Spleen (tissue), 7 donors: ENCODE measurements around the gene TMEM35B.
"Not testable (repeated sequence)": the region's sequence is repeated elsewhere in the genome, so short reads cannot be mapped to it uniquely, and the experiment has no call there.

Experiments
- POLR2A ChIP-seq, 3 donors: fragments of 450-650 bp; IDR thresholded peaks; one replicate each; pipeline ENCODE4 v1.5.1; 2017; ENCODE audit warnings: antibody characterized with exemption in 3 of 3, mild to moderate bottlenecking in 1 of 3
- POLR2AphosphoS5 ChIP-seq, 3 donors: sonication (generic); formaldehyde crosslinking; IDR thresholded peaks; one replicate each; pipeline ENCODE4 v1.5.1; 2017; ENCODE audit warnings: antibody characterized with exemption in 3 of 3
- TF ChIP-seq, protein P1 (sequence below), 11 experiments: fragments of 200-600 bp in 7 of 11; fragments of 450-650 bp in 4 of 11; sonication (generic) in 4 of 11; IDR thresholded peaks in 8 of 11; conservative IDR thresholded peaks in 3 of 11; 1 replicate in 7 of 11; 2 replicates in 4 of 11; pipeline versions ENCODE4 v1.4.0 to v1.8.0; 2016 to 2021; ENCODE audit warnings: antibody characterized with exemption in 11 of 11, inconsistent platforms in 4 of 11, mild to moderate bottlenecking in 1 of 11
- donor health status: DM: no; HTN: no; CAD: no; lungs with moderate emphysema.
- donor health status: DM: no; HTN: no; CAD: no.
- donor health status: DM: no; HTN: no; CAD: no.

DNA sequence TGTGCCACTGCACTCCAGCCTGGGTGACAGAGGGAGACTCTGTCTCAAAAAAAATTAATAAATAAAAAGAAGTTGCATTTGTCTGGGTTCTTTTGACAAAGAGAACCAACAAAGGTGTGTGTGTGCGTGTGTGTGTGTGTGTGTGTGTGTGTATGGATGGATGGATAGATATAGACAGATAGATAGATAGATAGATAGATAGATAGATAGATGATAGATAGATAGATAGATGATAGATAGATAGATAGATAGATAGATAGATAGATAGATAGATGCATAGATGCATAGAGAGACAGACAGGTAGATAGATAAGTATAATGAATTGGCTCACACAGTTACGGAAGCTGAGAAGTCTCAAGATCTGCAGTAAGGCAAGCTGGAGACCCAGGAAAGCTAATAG is 43.3 kb downstream of the TMEM35B start:
- TF ChIP-seq, protein P1, sequence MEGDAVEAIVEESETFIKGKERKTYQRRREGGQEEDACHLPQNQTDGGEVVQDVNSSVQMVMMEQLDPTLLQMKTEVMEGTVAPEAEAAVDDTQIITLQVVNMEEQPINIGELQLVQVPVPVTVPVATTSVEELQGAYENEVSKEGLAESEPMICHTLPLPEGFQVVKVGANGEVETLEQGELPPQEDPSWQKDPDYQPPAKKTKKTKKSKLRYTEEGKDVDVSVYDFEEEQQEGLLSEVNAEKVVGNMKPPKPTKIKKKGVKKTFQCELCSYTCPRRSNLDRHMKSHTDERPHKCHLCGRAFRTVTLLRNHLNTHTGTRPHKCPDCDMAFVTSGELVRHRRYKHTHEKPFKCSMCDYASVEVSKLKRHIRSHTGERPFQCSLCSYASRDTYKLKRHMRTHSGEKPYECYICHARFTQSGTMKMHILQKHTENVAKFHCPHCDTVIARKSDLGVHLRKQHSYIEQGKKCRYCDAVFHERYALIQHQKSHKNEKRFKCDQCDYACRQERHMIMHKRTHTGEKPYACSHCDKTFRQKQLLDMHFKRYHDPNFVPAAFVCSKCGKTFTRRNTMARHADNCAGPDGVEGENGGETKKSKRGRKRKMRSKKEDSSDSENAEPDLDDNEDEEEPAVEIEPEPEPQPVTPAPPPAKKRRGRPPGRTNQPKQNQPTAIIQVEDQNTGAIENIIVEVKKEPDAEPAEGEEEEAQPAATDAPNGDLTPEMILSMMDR (IDR thresholded peaks at IDR 0.05 in 8 of 11, conservative IDR thresholded peaks at IDR 0.05 in 3 of 11): not testable (repeated sequence)
- TF ChIP-seq POLR2AphosphoS5, POLR2A (IDR thresholded peaks at IDR 0.05): not testable (repeated sequence)
